GM18517 (cell line): ENCODE measurements around the gene MEGF11.

Experiments
- ATAC-seq: cut with Tn5 transposase; IDR thresholded peaks from one replicate; pipeline ENCODE4 v1.9.1; 2021; ENCODE audit warnings: mild to moderate bottlenecking, moderate library complexity; ENCODE audit not compliant: unreplicated experiment

Gene MEGF11

GRCh38 chr15:66147440-66147839 lies 106.1 kb downstream of the MEGF11 start:
- ATAC-seq: no peak

GRCh38 chr15:66145726-66146182 lies 107.8 kb downstream of the MEGF11 start:
- no peak for ATAC-seq

- no peak for ATAC-seq
Observed at GRCh38 chr15:66144978-66145725, 108.4 kb downstream of the MEGF11 start.

GRCh38 chr15:66142285-66142684 lies 111.3 kb downstream of the MEGF11 start:
- no peak for ATAC-seq

DNA sequence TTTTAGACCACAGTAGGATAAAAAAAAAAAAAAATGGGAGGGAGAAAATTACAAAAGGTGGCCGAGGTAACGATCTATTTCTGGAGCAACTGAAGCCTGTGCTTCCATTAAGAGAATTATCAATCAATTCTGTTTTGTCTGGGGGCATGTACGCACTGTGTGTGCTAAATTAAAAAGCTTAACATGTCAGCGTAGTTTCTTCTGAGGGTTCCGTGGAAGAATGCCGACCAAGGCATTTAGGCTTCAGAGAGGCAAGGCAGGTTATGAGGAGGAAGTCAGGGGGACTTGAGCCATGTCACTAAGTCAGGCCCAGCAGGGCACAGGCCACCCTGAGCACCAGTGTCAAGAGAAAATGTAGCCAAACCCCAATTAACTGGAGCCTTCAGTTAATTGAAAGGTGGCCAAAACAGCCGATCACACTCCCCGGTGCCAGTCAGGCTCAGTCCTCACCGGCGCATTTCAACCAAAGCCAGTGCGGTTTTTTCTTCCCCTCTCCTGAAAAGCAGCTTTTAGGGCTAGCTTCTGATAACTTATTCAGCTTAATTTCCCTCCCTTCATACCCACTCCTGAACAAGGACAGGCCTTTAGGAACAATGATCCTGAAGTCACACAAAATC lies 113.9 kb downstream of the MEGF11 start:
- ATAC-seq: no peak

- ATAC-seq: no peak
Observed at GRCh38 chr15:66138892-66139590, 114.5 kb downstream of the MEGF11 start.

GRCh38 chr15:66138096-66138783 lies 115.3 kb downstream of the MEGF11 start:
- ATAC-seq: no peak

- ATAC-seq: no peak
Observed at GRCh38 chr15:66136948-66137347, 116.6 kb downstream of the MEGF11 start.

DNA sequence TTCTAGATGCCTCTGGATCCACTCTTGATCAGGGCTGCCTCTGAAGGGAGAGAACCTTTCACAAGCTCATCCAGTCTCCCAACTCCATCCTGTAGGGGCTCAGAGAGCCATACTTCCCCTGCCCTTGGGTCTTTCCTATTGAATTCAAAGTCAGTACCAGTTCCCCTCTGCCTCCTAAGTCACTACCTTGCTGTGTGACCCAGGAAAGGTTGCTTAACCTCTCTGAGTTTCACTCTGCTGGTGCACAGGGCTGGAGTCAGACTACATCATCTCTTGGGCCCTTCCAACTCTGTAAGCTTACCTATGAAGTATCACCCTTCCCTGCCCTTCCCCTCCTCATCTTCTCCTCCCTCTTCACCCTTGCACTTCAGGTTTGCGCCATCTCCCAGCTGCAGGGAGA lies 117.9 kb downstream of the MEGF11 start:
- no peak for ATAC-seq

DNA sequence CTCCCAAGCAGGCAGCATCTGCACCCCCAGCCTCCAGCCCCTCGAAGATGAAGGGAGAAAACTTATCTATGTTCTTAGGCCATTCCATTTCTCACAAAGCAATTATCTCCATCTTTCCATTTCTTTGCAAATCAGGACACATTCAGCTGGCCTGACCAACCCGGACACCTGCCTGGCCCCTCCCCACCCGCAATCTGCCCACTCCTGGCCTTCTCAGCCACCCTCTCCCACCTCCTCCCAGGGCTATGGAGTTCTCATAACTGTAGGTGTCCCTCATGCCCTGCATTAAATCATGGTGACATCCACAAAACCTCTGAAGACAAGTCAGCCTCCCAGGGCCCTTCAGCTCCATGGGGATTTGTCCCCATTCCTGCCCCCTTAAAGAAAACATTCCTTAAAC lies 119.3 kb downstream of the MEGF11 start:
- no peak for ATAC-seq

- no peak for ATAC-seq
Observed at GRCh38 chr15:66133247-66133885, 120.2 kb downstream of the MEGF11 start.

- ATAC-seq: no peak
Observed at GRCh38 chr15:66132251-66132816, 121.2 kb downstream of the MEGF11 start.

GRCh38 chr15:66131831-66132230 lies 121.7 kb downstream of the MEGF11 start:
- no peak for ATAC-seq

DNA sequence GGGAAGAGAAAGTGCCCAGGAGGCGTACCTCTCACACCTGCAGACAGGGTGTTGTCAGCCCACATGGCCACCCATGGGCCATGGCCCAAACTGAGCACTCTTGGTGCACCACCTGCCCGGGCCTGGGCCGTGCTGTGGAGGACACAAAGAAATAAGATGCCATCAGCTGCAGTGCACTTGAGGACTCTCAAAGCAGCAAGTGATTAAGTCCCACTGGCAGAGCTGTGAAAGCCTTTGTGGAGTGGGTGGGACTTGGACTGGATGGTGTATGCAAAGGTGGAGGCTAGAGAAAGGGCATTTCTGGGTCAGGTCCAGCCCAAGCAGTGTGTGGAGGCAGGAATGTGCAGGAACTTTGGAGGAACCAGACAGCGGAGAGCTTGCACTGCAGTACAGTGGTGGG lies 122.3 kb downstream of the MEGF11 start:
- no peak for ATAC-seq

- ATAC-seq: no peak
Observed at GRCh38 chr15:66130496-66131034, 123.0 kb downstream of the MEGF11 start.

GRCh38 chr15:66129586-66129985 lies 124.0 kb downstream of the MEGF11 start:
- ATAC-seq: no peak

DNA sequence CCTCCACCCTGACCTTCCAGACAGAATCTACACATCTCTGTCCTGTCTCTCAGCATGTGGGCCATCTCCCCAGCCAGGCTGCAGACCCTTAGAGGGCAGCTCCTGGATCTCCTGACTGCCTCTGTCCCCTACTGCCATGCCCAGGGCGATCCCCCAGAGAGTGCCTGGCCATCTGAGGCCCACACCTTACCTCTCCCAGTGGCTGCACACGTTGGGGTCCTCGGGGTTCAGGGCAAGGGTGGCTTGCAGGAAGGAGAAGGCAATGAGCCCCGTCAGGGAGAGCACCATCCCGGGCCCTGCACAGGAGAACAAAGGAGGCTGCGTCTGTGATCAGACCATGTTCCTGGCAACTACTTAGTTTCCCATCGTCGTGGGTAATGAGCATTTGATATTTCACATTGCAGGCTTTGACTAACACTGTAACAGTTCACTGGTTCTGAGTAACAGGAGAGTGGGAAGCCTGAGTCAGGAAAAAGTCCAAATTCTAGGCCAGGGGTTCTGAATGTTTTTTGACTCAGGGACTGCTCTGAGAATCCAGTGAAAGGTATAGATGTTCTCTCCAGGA lies 125.4 kb downstream of the MEGF11 start:
- ATAC-seq: no peak

- no peak for ATAC-seq
Observed at GRCh38 chr15:66126456-66126855, 127.1 kb downstream of the MEGF11 start.

DNA sequence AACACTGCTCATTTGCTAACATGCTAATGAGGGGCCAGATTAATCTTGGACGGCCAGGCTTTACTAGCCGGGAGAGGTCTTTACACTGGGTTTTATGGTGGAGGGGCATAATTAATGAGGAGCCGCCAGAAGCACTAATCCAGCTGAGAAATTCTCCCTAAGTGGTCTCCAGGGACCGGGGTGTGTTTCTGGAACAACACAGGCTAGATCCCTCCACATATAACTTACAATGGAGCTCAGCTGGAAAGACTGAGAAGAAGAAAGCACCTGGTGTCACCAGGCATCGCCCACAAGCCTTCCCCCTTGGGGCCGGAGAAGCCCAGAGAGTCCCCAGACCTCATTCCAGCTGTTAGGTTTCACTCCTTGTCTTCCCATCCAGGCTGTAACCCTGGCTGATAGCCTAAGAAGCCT lies 127.5 kb downstream of the MEGF11 start:
- ATAC-seq: no peak

- ATAC-seq: no peak
Observed at GRCh38 chr15:66124651-66125050, 128.9 kb downstream of the MEGF11 start.
